IPS-15b (cell line): ENCODE results near the gene SLN.

Experiments
- H3K27me3 ChIP-seq: one replicate; pipeline ENCODE4 v1.6.1; 2013; ENCODE audit warnings: low read length; ENCODE audit not compliant: control insufficient read depth, insufficient read depth
- H3K36me3 ChIP-seq: one replicate; pipeline ENCODE4 v1.6.1; 2013; ENCODE audit warnings: low read length; ENCODE audit not compliant: control insufficient read depth, insufficient read depth
- H3K4me1 ChIP-seq: one replicate; pipeline ENCODE4 v1.6.1; 2013; ENCODE audit warnings: mild to moderate bottlenecking, low read length; ENCODE audit not compliant: control insufficient read depth, insufficient read depth
- H3K4me3 ChIP-seq: one replicate; pipeline ENCODE4 v1.5.1; 2013; ENCODE audit warnings: low read depth, low read length
- H3K9ac ChIP-seq: one replicate; pipeline ENCODE4 v1.6.1; 2013; ENCODE audit warnings: low read depth, mild to moderate bottlenecking, low read length
- H3K9me3 ChIP-seq: one replicate; pipeline ENCODE4 v1.6.1; 2013; ENCODE audit warnings: mild to moderate bottlenecking, low read length; ENCODE audit not compliant: control insufficient read depth, insufficient read depth

The SLN gene

GRCh38 chr11:107741044-107741823, 29.4 kb upstream of the SLN start:
- Histone ChIP-seq H3K9ac (no peak overlapping the region), H3K4me1 (peaks cover 2% of the 10 kb centered on the region), H3K36me3 (no peaks in the 10 kb centered on the region), H3K4me3 (no peak overlapping the region), H3K9me3 (no peaks in the 10 kb centered on the region), H3K27me3 (peaks cover 2% of the 10 kb centered on the region)

GRCh38 chr11:107740271-107740670, 28.4 kb upstream of the SLN start:
- Histone ChIP-seq H3K36me3 (no peaks in the 10 kb centered on the region), H3K4me3 (no peak overlapping the region), H3K4me1 (peaks cover 2% of the 10 kb centered on the region), H3K9me3 (no peaks in the 10 kb centered on the region), H3K9ac (no peak overlapping the region), H3K27me3 (peaks cover 2% of the 10 kb centered on the region)

GRCh38 chr11:107736546-107736945, 24.7 kb upstream of the SLN start:
- Histone ChIP-seq H3K4me3 (no peak overlapping the region), H3K36me3 (no peaks in the 10 kb centered on the region), H3K27me3 (peaks cover 2% of the 10 kb centered on the region), H3K9ac (no peak overlapping the region), H3K4me1 (peaks cover 2% of the 10 kb centered on the region), H3K9me3 (no peaks in the 10 kb centered on the region)

GRCh38 chr11:107733518-107733917, 21.7 kb upstream of the SLN start:
- Histone ChIP-seq H3K27me3 (peaks cover 2% of the 10 kb centered on the region), H3K9me3 (no peaks in the 10 kb centered on the region), H3K36me3 (no peaks in the 10 kb centered on the region), H3K9ac (no peak overlapping the region), H3K4me1 (no peaks in the 10 kb centered on the region), H3K4me3 (no peak overlapping the region)

GRCh38 chr11:107732689-107733051, 20.8 kb upstream of the SLN start:
- no peaks in the 10 kb centered on the region for H3K36me3 ChIP-seq
- H3K27me3 ChIP-seq, result no peaks in the 10 kb centered on the region
- H3K4me1 ChIP-seq, result no peaks in the 10 kb centered on the region
- H3K9me3 ChIP-seq, result no peaks in the 10 kb centered on the region
- H3K9ac ChIP-seq, result no peak overlapping the region
- H3K4me3 ChIP-seq, result no peak overlapping the region

GRCh38 chr11:107731941-107732688, 20.3 kb upstream of the SLN start:
- H3K9ac ChIP-seq, result no peak overlapping the region
- no peaks in the 10 kb centered on the region for H3K4me1 ChIP-seq
- no peak overlapping the region for H3K4me3 ChIP-seq
- no peaks in the 10 kb centered on the region for H3K27me3 ChIP-seq
- H3K36me3 ChIP-seq, result no peaks in the 10 kb centered on the region
- H3K9me3 ChIP-seq, result no peaks in the 10 kb centered on the region

GRCh38 chr11:107722662-107723061, 10.8 kb upstream of the SLN start:
- H3K9ac ChIP-seq, result no peak overlapping the region
- H3K9me3 ChIP-seq, result no peaks in the 10 kb centered on the region
- H3K36me3 ChIP-seq, result no peaks in the 10 kb centered on the region
- H3K4me1 ChIP-seq, result no peaks in the 10 kb centered on the region
- H3K27me3 ChIP-seq, result no peaks in the 10 kb centered on the region
- no peak overlapping the region for H3K4me3 ChIP-seq

- Histone ChIP-seq H3K4me3 (no peak overlapping the region), H3K4me1 (no peaks in the 10 kb centered on the region), H3K9me3 (no peaks in the 10 kb centered on the region), H3K9ac (no peak overlapping the region), H3K27me3 (no peaks in the 10 kb centered on the region), H3K36me3 (no peaks in the 10 kb centered on the region)
Measured at GRCh38 chr11:107721207-107721606, 9.4 kb upstream of the SLN start.

- H3K27me3 ChIP-seq, result no peaks in the 10 kb centered on the region
- H3K9ac ChIP-seq, result no peak overlapping the region
- H3K9me3 ChIP-seq, result no peaks in the 10 kb centered on the region
- H3K4me1 ChIP-seq, result no peaks in the 10 kb centered on the region
- no peak overlapping the region for H3K4me3 ChIP-seq
- no peaks in the 10 kb centered on the region for H3K36me3 ChIP-seq
Measured at GRCh38 chr11:107720303-107720774, 8.5 kb upstream of the SLN start.

GRCh38 chr11:107719557-107720302, 7.9 kb upstream of the SLN start:
- no peaks in the 10 kb centered on the region for H3K4me1 ChIP-seq
- H3K4me3 ChIP-seq, result no peak overlapping the region
- H3K9ac ChIP-seq, result no peak overlapping the region
- no peaks in the 10 kb centered on the region for H3K9me3 ChIP-seq
- no peaks in the 10 kb centered on the region for H3K27me3 ChIP-seq
- no peaks in the 10 kb centered on the region for H3K36me3 ChIP-seq

GRCh38 chr11:107719073-107719472, 7.2 kb upstream of the SLN start:
- Histone ChIP-seq H3K9ac (no peak overlapping the region), H3K4me3 (no peak overlapping the region), H3K27me3 (no peaks in the 10 kb centered on the region), H3K4me1 (no peaks in the 10 kb centered on the region), H3K36me3 (no peaks in the 10 kb centered on the region), H3K9me3 (no peaks in the 10 kb centered on the region)
